ENCODE measurements around the gene CHST8.

GRCh38 chr19:33621065-33621785 is 528 bp upstream of the CHST8 start:
- no peak for TF ChIP-seq EZH2phosphoT487 (IDR thresholded peaks at IDR 0.05; ENCODE audit: low read length)
- no peak for TF ChIP-seq EZH2 (optimal IDR thresholded peaks at IDR 0.05; ENCODE audit: low read depth, low read length)
